CD4-positive, alpha-beta T cell (primary cell): ENCODE measurements around the gene ASXL1. TPM values are rescaled to one million over a fixed set of nuclear protein-coding genes. Genes with fewer than 3 reads are reported as not detected.

ENCODE experiments used
- ATAC-seq: fragments of 200-7000 bp; cut with Tn5 transposase; one replicate; pipeline ENCODE4 v1.10.0; 2022; ENCODE audit warnings: mild to moderate bottlenecking; ENCODE audit not compliant: poor library complexity
- CTCF ChIA-PET: fragments of 350-600 bp; sonication (Branson Sonifier 250); formaldehyde crosslinking; loops from one replicate; lab custom pipeline; 2021; ENCODE audit warnings: antibody characterized with exemption, inconsistent platforms; lab: Charles Lee
- POLR2A ChIA-PET: fragments of 350-600 bp; sonication (Branson Sonifier 250); formaldehyde crosslinking; loops from one replicate; lab custom pipeline; 2021; ENCODE audit warnings: antibody characterized with exemption, inconsistent platforms; lab: Charles Lee
- DNase-seq, 14 experiments: peaks; one replicate each; pipeline ENCODE4 v3.0.0-alpha.2; 2013 to 2020; ENCODE audit warnings: mixed read lengths in 2 of 14
- H3K27ac ChIP-seq, 2 donors: one replicate each; pipeline versions ENCODE4 v1.5.1 to v1.7.0; 2013; ENCODE audit warnings: low read length in 2 of 2, low read depth in 1 of 2, mild to moderate bottlenecking in 1 of 2
- H3K27me3 ChIP-seq, 2 experiments: 1 replicate in 1 of 2; 2 replicates in 1 of 2; pipeline versions ENCODE4 v1.6.1 to v1.7.0; 2013; ENCODE audit warnings: low read length in 2 of 2, control low read depth in 1 of 2, mild to moderate bottlenecking in 1 of 2, moderate library complexity in 1 of 2; ENCODE audit not compliant: insufficient read depth in 2 of 2, control insufficient read depth in 1 of 2
- H3K36me3 ChIP-seq: one replicate; pipeline ENCODE4 v1.6.1; 2013; ENCODE audit warnings: low read length, control low read depth; ENCODE audit not compliant: insufficient read depth
- H3K4me1 ChIP-seq: one replicate; pipeline ENCODE4 v1.6.1; 2013; ENCODE audit warnings: low read length, control low read depth; ENCODE audit not compliant: insufficient read depth
- H3K4me3 ChIP-seq: one replicate; pipeline ENCODE4 v1.5.1; 2013; ENCODE audit warnings: mild to moderate bottlenecking, low read length, moderate library complexity
- H3K9me3 ChIP-seq, 2 experiments: 1 replicate in 1 of 2; 2 replicates in 1 of 2; pipeline versions ENCODE4 v1.6.1 to v1.7.0; 2013; ENCODE audit warnings: low read length in 2 of 2, mild to moderate bottlenecking in 2 of 2, control low read depth in 1 of 2, moderate library complexity in 1 of 2; ENCODE audit not compliant: control insufficient read depth in 1 of 2, insufficient read depth in 1 of 2
- H3K27ac Mint-ChIP-seq: one replicate; pipeline ENCODE4 v1.8.0; 2020; ENCODE audit warnings: mixed read lengths
- H3K27me3 Mint-ChIP-seq: one replicate; pipeline ENCODE4 v1.8.0; 2021; ENCODE audit warnings: mixed read lengths
- H3K36me3 Mint-ChIP-seq: one replicate; pipeline ENCODE4 v1.8.0; 2021; ENCODE audit warnings: low read depth, mixed read lengths
- H3K4me1 Mint-ChIP-seq: one replicate; pipeline ENCODE4 v1.8.0; 2021; ENCODE audit warnings: low read depth, mixed read lengths
- H3K4me3 Mint-ChIP-seq: one replicate; pipeline ENCODE4 v1.8.0; 2020; ENCODE audit warnings: mild to moderate bottlenecking, mixed read lengths
- H3K9me3 Mint-ChIP-seq: one replicate; pipeline ENCODE4 v1.8.0; 2020; ENCODE audit warnings: mixed read lengths
- intact Hi-C, 2 experiments: fragments of 100-400 bp; cut with DNase I in 1 of 2; cut with micrococcal nuclease in 1 of 2; formaldehyde crosslinking; loops; one replicate each; pipeline versions ENCODE4 v1.15.1 to v1.9.0; 2023 to 2025; cut with DNase I, micrococcal nuclease
- total RNA-seq, 174 experiments: library from RNA in 2 of 174; stranded (reverse) in 2 of 174; gene quantifications; one replicate each; pipeline ENCODE4 v1.2.3 and lab custom pipeline; 2021 to 2026
- TF ChIP-seq, protein P1 (sequence below): fragments of 200-600 bp; IDR thresholded peaks from one replicate; pipeline ENCODE4 v1.8.0; 2022; ENCODE audit warnings: antibody characterized with exemption, mild to moderate bottlenecking

Gene ASXL1
- total RNA-seq, 2 experiments from 2014 or later, result 213 to 222 TPM

DNA sequence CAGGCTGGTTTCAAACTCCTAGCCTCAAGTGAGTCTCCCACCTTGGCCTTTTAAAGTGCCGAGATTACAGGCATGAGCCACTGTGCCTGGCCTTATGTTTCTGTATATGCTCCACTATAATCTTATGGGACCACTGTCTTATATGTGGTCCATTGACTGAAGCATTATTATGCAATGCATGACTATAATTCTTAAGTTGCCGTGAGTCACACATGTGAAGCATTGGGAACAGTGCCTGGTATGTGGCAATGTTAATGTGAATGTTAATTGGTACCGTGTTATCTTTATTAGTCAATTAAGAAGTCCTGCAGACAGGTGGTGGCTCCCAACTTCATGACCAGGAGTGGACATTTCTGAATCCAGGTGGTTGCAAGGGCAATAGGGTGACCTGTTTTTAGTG lies 14.7 kb upstream of the ASXL1 start:
- no peaks in the 10 kb centered on the region for H3K36me3 Mint-ChIP-seq

DNA sequence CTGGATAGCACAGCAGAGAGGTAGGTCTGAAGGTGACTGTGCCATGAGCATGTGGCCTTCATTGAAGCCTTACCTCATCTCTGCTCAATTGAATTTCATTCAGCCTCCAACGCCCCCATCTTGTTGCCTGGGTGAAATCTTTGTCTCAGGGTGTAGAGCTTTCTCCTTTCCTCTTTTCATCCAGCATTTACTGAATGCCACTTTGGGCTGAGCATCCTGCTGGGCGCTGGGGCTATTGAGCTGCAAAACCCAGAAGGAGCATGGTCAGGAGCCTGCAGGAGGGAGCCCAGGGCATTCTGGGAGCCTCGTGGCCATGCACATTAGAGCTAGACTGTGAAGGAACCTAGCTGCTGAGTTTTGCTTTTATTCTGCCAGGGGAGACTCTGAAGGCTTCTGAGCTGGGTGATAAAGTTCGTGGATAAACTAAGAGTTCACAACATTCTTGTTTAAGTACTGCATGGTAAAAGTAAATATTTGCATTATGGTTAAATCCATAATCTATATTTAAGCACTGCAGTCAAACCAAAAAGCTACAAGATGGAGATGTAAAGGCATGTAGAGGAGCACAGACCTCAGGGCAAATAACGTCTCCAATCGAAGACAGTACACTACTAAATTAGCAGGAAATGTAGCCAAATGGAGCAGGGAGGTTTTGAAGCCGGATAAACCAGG lies 13.2 kb upstream of the ASXL1 start:
- intact Hi-C loops, result no loop called here
- ATAC-seq (no peak), DNase-seq (no peak)
- Histone ChIP-seq H3K4me3 (no peak overlapping the region), H3K36me3 (no peaks in the 10 kb centered on the region), H3K27me3 (no peaks in the 10 kb centered on the region), H3K4me1 (no peaks in the 10 kb centered on the region), H3K9me3 (no peaks in the 10 kb centered on the region), H3K27ac (no peak overlapping the region)
- H3K4me3 Mint-ChIP-seq, result no peak overlapping the region
- ChIA-PET CTCF (no interaction called here), POLR2A (interaction anchor here (1.3 kb wide), 1 partner anchor 13 kb away, joined by 4 read pairs; the partner anchor contains the start of gene ASXL1)
- no peaks in the 10 kb centered on the region for H3K27me3 Mint-ChIP-seq
- no peaks in the 10 kb centered on the region for H3K9me3 Mint-ChIP-seq
- H3K36me3 Mint-ChIP-seq, result no peaks in the 10 kb centered on the region
- TF ChIP-seq, protein P1, sequence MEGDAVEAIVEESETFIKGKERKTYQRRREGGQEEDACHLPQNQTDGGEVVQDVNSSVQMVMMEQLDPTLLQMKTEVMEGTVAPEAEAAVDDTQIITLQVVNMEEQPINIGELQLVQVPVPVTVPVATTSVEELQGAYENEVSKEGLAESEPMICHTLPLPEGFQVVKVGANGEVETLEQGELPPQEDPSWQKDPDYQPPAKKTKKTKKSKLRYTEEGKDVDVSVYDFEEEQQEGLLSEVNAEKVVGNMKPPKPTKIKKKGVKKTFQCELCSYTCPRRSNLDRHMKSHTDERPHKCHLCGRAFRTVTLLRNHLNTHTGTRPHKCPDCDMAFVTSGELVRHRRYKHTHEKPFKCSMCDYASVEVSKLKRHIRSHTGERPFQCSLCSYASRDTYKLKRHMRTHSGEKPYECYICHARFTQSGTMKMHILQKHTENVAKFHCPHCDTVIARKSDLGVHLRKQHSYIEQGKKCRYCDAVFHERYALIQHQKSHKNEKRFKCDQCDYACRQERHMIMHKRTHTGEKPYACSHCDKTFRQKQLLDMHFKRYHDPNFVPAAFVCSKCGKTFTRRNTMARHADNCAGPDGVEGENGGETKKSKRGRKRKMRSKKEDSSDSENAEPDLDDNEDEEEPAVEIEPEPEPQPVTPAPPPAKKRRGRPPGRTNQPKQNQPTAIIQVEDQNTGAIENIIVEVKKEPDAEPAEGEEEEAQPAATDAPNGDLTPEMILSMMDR, result no peak
- H3K27ac Mint-ChIP-seq, result no peak overlapping the region
- H3K4me1 Mint-ChIP-seq, result no peaks in the 10 kb centered on the region

More for the DNA sequence above, 14.7 kb upstream of the ASXL1 start:
- DNase-seq (no peak), ATAC-seq (no peak)
- intact Hi-C loops, result no loop called here
- CTCF ChIA-PET, result no interaction called here
- H3K4me1 ChIP-seq, result no peaks in the 10 kb centered on the region
- TF ChIP-seq, protein P1, result no peak
- Mint-ChIP-seq H3K9me3 (no peaks in the 10 kb centered on the region), H3K4me3 (no peak overlapping the region), H3K4me1 (no peaks in the 10 kb centered on the region), H3K27ac (no peak overlapping the region), H3K27me3 (no peaks in the 10 kb centered on the region)
- H3K36me3 ChIP-seq, result no peaks in the 10 kb centered on the region
- POLR2A ChIA-PET, result no interaction called here
- H3K27ac ChIP-seq, result no peak overlapping the region
- H3K9me3 ChIP-seq, result no peaks in the 10 kb centered on the region
- no peak overlapping the region for H3K4me3 ChIP-seq
- H3K27me3 ChIP-seq, result no peaks in the 10 kb centered on the region

DNA sequence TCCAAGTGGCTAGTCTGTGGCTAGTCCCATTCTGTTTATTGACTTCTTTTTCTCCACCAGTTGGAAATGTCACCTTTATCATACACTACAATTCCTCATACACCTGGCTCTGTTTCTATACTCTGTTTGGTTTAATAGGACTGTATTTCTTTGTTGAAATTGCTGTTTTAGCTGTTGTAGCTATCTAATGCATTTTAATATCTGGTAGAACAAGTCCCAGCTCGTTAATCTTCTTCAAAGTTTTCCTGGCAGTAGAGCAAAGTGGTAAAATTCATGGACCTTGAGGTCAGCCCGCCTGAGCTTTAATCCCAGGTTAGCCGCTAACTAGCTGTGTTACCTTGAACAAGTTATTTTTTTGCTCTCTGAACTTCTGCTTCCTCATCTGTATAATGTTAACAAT lies 9.9 kb upstream of the ASXL1 start:
- Mint-ChIP-seq H3K4me1 (no peaks in the 10 kb centered on the region), H3K36me3 (no peaks in the 10 kb centered on the region), H3K9me3 (no peaks in the 10 kb centered on the region), H3K27me3 (no peaks in the 10 kb centered on the region), H3K4me3 (no peak overlapping the region), H3K27ac (no peak overlapping the region)
- POLR2A ChIA-PET, result interaction anchor here (1.2 kb wide), 1 partner anchor 11 kb away, joined by 4 read pairs; no protein-coding TSS in a partner anchor
- Histone ChIP-seq H3K36me3 (no peaks in the 10 kb centered on the region), H3K27me3 (no peaks in the 10 kb centered on the region), H3K9me3 (no peaks in the 10 kb centered on the region), H3K4me1 (no peaks in the 10 kb centered on the region), H3K27ac (no peak overlapping the region), H3K4me3 (no peak overlapping the region)
- no peak for ATAC-seq
- TF ChIP-seq, protein P1, result no peak
- intact Hi-C loops, result no loop called here
- CTCF ChIA-PET, result interaction anchor here (1.0 kb wide), 1 partner anchor 12 kb away, joined by 3 read pairs; no protein-coding TSS in a partner anchor
- DNase-seq, result no peak
